NCI-H82 treated with DMSO at 0.1 percent for 48 hours (cell line): Measurements from ENCODE around the gene PSMB10.

Experiments used
- DNase-seq: peaks from one replicate; lab custom pipeline; 2025; ENCODE audit not compliant: unreplicated experiment; lab: John Stamatoyannopoulos, UW

The PSMB10 gene

DNA sequence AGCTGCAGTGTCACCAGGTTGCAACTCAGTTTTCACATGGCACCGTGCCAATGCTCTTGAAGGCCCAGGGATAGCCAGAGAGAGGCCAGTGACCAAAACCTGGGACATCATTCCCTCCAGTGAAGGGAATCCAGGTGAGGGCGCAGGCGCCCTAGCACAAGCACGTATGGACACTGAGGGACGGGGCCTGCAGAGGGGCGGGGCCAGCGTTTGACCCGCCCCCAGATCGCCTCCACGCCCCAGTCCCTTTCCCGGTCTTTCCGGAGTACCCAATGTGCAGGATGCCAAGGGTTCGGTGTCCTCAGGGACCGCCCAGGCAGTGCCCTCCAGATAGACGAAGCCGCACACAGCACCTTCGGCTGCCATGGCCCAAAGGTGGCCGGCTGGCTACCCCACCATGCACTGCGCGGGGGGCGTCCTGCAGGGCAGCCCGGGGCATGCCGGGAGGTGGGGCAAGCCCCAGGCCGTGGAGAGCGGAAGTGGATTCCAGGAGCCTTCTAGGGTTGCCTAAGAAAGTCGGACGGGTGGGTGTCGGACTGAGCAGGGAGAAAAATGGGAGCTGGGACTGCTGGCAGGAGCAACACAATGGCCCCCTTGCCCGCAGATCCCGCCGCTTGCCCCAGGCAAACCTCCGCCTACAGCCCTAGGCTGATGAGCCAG, 27.1 kb upstream of the PSMB10 start:
- DNase-seq: no peak

DNA sequence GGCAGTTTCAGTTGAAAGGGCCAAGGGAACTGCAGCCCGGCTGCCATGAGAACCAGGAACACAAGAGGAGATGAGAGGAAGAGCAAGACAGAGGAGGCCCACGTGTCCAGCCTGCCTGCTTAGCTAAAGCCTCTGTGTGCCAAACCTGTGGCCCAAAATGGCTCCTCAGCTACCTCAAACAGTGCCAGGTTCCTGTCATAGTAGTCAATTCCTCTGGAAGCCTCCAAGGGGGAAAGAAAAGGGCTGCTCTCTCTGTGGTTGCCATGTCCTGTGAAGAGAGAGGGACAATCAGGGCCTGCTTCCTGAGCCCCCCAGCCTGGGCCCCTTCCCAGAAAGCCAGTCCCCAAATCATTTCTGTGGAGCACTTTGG, 26.6 kb upstream of the PSMB10 start:
- DNase-seq: no peak

DNA sequence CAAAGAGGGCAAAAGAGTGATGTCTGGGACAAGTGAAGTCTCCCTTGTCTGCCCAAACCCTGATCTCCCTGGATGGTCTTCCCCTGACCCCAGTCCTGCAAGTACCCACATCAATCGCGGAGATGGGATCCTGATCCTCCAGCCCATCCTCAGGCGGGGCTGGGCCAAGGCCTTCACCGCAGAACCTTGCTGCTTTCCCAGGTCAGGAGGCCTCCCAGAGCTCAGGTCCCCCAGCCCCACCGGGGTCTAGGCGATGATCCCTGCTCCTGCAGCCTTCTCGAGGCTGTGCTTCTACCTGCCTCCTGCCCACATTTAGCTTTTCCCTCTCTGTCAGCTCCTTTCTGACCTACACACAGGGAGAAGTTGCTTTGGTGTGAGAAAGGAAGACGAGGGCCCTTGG, 25.5 kb upstream of the PSMB10 start:
- no peak for DNase-seq

GRCh38 chr16:67961551-67961957, 24.9 kb upstream of the PSMB10 start:
- DNase-seq: no peak

GRCh38 chr16:67959536-67960329, 23.1 kb upstream of the PSMB10 start:
- no peak for DNase-seq

DNA sequence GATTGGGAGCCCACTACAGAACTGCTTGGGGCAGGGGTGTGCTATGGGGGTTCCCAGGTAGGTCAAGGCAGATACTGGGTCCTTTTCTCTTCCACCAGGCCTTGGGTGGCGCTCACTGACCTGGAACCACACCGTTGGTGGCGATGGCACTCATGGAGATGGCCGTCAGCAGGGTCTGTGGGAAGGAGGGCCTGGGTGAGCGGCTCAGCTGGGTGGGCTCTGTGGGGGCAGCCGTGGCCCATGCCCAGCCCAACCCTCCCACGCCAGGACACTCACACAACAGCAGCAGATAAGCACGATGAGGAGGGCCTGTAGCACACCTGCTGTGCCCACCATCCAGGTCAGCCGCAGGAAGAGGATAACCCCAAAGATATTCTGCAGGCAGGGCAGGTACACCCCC, 21.0 kb upstream of the PSMB10 start:
- DNase-seq: no peak

DNA sequence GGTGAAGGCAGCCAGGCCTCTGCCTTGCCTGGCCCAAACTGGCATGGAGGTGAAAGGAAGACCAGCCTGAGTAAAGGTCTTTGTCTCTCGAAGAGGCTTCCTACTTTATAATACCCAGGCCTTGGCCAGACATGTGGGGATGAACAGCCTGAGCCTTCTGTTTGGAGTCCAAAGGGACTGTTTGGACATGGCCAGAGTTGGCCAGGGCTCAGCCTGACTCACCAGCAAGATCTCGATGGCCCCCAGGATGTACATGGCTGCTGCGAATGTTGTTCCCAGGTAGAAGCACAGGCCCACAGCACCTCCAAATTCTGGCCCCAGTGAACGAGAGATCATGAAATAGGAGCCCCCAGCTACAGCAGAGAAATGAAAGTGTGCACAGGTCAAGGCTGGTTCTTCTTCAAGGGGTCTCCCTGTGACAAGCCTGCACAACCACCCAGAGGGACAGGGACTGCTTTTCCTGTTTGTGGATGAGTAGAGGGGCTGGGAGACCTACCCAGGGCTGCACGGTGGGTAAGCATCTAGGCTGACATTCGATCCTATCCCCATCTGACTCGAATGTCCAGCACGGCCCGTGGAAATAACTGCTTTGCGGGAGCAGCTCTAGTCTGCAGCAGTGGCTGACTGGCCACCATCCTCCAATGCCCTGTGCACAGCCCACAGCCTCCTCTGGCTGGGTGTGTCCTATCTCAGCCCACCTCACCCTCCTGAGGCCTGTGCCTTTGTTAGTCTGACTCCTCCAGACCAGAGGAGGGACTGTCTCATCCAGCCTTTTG, 18.0 kb upstream of the PSMB10 start:
- no peak for DNase-seq

GRCh38 chr16:67953641-67954375, 17.2 kb upstream of the PSMB10 start:
- DNase-seq: no peak

DNA sequence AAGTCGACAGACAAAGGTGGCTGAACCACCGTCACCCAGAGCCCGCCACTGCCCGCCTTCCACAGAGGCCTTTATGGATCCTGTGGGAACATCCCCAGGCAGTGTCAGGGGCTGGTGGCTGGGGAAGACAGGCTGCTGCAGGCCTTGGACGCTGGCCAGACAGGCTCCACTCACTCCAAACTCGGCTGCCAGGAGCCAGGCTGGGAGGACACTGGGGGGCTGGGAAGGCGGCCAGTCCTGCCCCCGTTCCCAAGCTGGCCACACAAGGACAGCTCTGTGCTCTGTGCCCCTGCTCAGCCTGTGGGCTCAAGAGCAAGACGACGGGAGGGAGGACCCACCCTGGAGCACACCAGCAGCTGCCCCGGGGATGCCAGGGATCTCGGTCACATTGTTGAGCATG, 14.8 kb upstream of the PSMB10 start:
- no peak for DNase-seq

DNA sequence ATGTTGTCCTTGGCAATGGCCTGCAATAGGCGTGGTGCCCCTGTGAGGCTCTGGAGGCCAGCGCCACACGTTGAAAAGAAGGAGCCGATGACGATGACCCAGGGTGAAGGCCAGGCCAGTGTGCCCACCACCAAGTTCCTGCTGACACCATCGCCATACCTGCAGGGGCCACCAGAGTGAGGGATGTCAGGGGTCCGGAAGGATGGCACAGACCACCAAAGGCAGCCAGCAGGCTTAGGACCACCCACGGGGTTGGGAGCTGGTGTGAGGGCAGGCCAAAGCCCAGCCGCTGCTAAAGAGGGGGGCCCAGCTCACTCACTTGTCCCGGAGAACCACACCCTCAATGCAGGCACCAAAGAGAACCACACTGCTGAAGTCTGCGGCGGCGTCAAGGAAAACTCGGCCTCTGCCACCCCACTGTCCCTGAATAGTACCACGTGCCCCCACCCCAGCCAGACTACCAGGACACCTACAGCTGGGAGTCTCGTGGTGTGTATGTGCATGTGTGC, 13.7 kb upstream of the PSMB10 start:
- DNase-seq: no peak

- DNase-seq: no peak
Observed at GRCh38 chr16:67949645-67950044, 13.0 kb upstream of the PSMB10 start.

DNA sequence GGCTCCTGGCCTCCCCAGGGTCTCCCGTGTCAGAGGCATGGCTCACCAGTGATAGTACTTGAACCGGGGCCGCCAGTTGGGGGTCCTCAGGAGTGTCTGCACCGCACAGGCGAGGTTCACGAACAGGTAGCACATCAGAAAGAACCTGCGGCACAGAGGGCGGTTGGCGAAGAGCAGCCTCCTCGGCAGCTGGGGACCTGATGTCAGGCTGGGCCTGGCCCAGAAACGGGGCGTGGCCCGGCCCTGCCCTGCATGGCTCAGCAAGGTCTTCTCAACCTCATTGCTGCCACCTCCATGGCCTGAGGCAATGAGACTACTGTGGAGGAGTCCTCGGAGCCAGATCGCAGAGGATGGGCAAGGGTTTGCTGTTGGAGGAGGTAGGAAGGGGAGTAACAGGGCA, 11.4 kb upstream of the PSMB10 start:
- no peak for DNase-seq

DNA sequence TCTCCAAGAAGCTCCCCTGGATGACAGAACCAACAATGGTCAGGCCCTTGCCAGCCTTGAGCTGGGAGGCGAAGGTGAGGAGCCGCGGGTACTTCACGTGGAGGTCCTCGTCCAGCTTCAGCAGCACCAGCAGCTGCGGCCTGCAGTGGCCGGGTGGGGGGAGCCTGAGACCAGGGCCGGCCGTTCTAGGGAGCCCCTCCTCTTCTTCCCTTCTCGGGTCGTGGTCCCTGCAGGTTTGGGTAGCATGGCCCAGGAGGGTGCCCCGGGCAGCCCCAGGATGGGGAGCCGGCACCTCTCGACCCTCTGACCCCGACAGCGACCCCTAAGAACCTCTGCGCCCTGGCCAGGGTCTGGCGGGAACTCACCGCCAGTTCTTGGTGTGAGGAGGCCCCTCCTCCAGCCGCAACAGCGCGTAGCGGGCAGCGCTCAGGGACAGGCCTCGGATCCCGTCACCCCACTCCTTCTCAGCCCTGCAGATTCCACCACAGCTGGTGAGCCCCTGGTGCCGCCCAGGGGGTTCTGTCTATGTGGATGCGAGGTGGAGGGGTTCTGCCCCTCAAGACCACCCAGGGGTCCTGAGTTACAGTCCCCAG, 10.4 kb upstream of the PSMB10 start:
- DNase-seq: no peak

DNA sequence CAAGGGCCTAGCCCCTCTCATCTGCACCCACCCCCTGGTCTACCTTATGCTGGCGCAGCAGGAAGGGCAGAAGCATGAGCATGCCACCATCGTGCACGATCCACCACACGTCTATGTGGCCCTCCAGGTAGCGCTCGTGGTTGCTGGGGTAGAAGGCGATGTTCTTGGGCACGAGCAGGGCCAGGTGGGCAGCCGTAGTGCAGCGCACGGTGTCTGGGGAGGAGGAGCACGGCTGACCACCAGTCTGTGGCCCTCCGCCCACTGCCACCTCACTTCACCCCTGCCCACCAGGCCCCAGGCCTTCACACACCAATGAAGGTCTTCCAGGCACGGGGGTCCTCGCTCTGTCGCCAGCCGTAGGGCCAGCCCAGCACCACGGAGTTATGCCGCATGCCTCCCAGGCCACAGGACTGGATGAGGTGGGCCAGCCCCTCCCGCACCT, 9.5 kb upstream of the PSMB10 start:
- no peak for DNase-seq

DNA sequence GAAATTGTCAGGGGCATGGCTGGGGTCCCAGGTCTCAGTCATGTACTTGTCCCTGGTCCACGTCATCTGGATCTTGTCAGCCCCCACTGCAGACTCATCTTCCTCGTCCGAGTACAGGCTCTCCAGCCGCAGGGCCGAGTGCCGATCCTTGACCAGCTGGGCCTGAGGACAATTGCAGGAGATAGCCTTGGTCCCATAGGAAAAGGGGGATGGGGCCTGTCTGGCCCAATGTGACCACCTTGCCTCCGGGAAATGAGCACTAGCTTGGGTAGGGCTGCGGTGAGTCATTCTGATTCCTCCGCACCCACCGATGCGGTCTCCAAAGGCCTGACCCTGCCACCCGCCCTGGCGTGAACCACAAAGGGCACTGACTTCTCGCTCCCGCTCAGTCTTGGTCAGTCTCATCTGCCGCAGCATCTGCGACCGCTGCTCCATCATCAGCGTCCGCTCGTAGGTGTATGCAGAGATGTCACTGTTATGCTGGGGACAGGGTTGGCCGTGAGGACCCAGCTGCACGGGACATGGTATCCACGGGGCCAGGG, 8.8 kb upstream of the PSMB10 start:
- no peak for DNase-seq

- no peak for DNase-seq
Observed at GRCh38 chr16:67944690-67945391, 8.2 kb upstream of the PSMB10 start.

DNA sequence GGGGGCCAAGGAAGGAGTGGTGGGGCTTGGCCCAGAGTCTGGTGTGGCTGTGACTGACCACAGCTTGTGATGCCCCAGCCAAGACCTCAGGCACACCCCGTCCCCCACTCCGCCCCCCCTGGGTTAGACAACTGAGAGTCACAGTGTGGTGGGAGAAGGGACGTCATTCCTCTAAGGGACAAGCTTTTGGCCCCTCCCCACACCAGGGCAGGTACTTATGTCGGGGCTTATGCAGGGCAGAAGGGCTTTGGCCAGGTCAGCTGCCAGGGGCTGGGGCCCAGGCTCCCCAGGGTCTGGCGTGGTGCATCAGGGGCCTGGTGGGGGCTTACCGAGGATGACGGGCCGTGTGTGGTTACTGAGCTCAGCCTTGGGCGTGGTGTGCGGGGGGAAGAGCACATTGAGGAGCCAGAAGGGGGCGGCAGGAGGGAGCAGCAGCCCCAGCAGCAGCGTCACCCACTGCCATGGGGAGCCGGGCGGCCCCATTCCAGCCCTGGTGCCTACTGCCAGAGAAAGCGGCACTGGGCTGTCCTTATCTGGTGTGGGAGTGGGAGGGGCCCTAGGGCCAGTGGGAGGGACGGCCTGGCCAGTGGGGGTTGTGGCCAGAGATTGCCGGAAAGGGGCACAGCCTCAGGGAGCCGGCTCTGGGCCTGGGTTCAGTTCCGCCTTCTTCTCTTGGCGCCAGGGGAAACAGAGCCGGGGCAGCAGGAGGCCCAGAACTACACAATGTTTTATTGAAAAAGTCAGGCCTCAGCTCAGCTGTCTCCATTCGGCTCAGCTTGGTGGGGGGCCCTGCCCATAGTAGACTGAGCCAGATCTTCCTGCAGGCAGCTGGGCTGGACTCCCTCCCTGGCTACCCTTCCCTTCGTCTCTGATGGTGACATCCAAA, 7.2 kb upstream of the PSMB10 start, which contains the start of gene LCAT:
LCAT (minus strand) TSS at position 502 of the 886 bp plus-strand sequence; CDS start at position 483, 19 bp downstream.
- no peak for DNase-seq

- no peak for DNase-seq
Observed at GRCh38 chr16:67943256-67943618, 6.6 kb upstream of the PSMB10 start.
